ENCODE measurements around the gene ZNF90. TPM values are rescaled to one million over a fixed set of nuclear protein-coding genes. Genes with fewer than 3 reads are reported as not detected.

ZNF90 gene
- polyA plus RNA-seq, 1 experiment: 1.3 TPM

DNA sequence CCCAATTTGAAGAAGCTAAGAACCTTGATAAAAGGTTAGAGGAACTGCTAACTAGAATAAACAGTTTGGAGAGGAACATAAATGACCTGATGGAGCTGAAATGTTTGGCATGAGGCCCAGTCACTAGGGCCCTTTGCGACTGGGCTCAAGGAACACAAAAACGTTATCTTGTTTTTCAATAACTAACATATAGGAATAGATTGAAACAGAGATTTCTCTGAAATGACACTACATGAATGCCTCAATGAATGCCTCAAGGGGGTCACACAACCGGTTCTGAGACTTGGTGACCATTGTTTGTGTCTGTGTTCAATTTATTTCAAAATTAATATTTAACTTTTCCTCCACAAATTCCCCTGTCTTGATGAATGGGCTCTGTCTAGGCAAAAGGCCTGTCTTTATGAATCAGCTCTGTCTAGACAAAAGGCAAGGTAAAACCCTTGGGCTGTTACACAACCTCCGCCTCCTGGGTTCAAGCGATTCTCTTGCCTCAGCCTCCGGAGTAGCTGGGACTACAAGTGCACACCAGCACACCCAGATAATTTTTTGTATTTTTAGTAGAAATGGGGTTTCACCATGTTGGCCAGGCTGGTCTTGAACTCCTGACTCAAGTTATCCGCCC, 88.3 kb downstream of the ZNF90 start:
- H3K9me3 ChIP-seq (ENCODE audit: control insufficient read depth, insufficient read depth, low read length): peaks cover 21% of the 10 kb centered on the region
- CTCF ChIA-PET: no interaction called here
- DNase-seq (ENCODE audit: low read depth, low spot score): no peak
- H3K27me3 ChIP-seq (ENCODE audit: control insufficient read depth, insufficient read depth, low read length): no peaks in the 10 kb centered on the region
- H3K4me3 ChIP-seq (ENCODE audit: low read depth, low read length): no peak overlapping the region
- TF ChIP-seq, protein P1, sequence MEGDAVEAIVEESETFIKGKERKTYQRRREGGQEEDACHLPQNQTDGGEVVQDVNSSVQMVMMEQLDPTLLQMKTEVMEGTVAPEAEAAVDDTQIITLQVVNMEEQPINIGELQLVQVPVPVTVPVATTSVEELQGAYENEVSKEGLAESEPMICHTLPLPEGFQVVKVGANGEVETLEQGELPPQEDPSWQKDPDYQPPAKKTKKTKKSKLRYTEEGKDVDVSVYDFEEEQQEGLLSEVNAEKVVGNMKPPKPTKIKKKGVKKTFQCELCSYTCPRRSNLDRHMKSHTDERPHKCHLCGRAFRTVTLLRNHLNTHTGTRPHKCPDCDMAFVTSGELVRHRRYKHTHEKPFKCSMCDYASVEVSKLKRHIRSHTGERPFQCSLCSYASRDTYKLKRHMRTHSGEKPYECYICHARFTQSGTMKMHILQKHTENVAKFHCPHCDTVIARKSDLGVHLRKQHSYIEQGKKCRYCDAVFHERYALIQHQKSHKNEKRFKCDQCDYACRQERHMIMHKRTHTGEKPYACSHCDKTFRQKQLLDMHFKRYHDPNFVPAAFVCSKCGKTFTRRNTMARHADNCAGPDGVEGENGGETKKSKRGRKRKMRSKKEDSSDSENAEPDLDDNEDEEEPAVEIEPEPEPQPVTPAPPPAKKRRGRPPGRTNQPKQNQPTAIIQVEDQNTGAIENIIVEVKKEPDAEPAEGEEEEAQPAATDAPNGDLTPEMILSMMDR (IDR thresholded peaks at IDR 0.05; ENCODE audit: low read depth, low read length): no peak
- POLR2A ChIA-PET: interaction anchor here (0.9 to 1.2 kb wide), 3 partner anchors 72 to 390 kb away, joined by 3 to 4 read pairs (median 4); no protein-coding TSS in a partner anchor
- H3K27ac ChIP-seq (ENCODE audit: low read depth, low read length): no peak overlapping the region

DNA sequence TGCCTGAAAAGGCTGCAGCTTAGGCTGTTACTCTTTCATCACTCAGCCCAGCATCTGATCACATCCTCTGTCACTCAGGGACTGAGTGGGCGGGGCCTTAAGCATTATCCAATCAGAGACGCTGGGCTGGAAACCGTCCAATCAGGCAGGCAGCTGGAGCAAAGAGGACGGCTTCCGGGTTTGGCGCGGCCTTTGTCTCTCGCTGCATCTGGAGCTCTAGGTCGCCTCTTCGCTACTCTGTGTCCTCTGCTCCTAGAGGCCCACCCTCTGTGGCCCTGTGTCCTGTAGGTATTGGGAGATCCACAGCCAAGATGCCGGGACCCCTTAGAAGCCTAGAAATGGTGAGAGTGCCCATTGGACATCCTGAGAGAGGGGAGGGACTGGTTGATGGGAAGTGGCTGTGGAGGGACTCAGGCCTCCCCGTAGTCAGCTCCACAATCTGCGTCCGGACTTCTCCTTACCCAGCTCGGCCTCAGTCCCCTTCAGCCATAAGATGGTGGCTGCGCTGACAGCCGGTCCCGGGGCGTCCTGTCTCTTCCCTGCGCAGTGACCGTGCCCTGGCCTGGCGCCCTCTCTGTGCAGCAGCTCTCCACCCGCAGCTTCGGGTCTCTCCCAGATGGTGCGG, 89.3 kb downstream of the ZNF90 start, which contains the start of gene ZNF486:
Gene ZNF486 (plus strand): TSS at position 195 of the 625 bp plus-strand sequence. CDS start 117 bp downstream, at position 312.
- TF ChIP-seq, protein P1 (IDR thresholded peaks at IDR 0.05; ENCODE audit: low read depth, low read length): no peak
- peak within 1 kb of the TSS; percentile 90 for H3K4me3 ChIP-seq (ENCODE audit: low read depth, low read length)
- CTCF ChIA-PET: interaction anchor here (0.6 kb wide), 1 partner anchor 504 kb away, joined by 4 read pairs; no protein-coding TSS in a partner anchor
- peak within 1 kb of the TSS; percentile 84 for H3K27ac ChIP-seq (ENCODE audit: low read depth, low read length)
- POLR2A ChIA-PET: interaction anchor here (0.6 to 1.3 kb wide), 8 partner anchors 71 to 757 kb away, joined by 3 to 10 read pairs (median 4); partner anchors contain the start of genes ZNF253, ZNF90 and ZNF93
- no peaks in the 10 kb centered on the region for H3K27me3 ChIP-seq (ENCODE audit: control insufficient read depth, insufficient read depth, low read length)
- H3K9me3 ChIP-seq (ENCODE audit: control insufficient read depth, insufficient read depth, low read length): peaks cover 21% of the 10 kb centered on the region
- DNase-seq (ENCODE audit: low read depth, low spot score): peak; percentile 91

DNA sequence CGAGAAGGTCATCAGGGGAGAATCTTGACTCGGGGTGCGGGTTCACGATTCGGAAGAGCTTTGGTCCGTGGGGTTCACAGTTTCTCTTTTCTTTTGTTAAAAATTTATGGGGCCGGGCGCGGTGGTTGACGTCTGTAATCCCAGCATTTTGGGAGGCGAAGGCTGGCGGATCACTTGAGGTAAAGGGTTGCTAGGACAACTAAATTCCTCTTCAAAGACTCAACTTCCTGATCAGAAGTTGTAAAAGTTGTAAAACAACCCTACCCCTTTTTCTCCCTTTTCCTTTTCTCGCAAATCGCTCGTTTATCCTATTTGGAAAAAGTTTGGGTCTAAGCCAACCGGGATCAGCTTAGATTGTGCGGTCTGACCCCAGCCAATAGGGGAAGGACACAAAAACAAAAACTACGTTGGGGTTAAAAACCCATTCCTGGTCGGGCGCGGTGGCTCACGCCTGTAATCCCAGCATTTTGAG, 89.9 kb downstream of the ZNF90 start:
- Histone ChIP-seq H3K27me3 (ENCODE audit: control insufficient read depth, insufficient read depth, low read length) (no peaks in the 10 kb centered on the region), H3K9me3 (ENCODE audit: control insufficient read depth, insufficient read depth, low read length) (peaks cover 21% of the 10 kb centered on the region), H3K4me3 (ENCODE audit: low read depth, low read length) (peak overlapping the region; percentile 90), H3K27ac (ENCODE audit: low read depth, low read length) (peak overlapping the region; percentile 84)
- POLR2A ChIA-PET: interaction anchor here (0.6 to 1.3 kb wide), 6 partner anchors 70 to 756 kb away, joined by 3 to 6 read pairs (median 4); partner anchors contain the start of genes ZNF253, ZNF90 and ZNF93
- TF ChIP-seq, protein P1 (IDR thresholded peaks at IDR 0.05; ENCODE audit: low read depth, low read length): no peak
- CTCF ChIA-PET: no interaction called here
- DNase-seq (ENCODE audit: low read depth, low spot score): peak; percentile 3

Small RNAs within 50 kb of the gene (small RNA-seq; reads per million reads assigned to genes)
- gene AC006539.3 (ENCODE audit: insufficient read length, low read depth): not detected

Other genes with a start within 250 kb of the ZNF90 start
- 2.8 and 4.2 TPM in 2 replicates for gene ZNF253, start 212.1 kb upstream of the ZNF90 start, polyA plus RNA-seq (2011; rRNA removed)
- 4.6 and 4.9 TPM in 2 replicates for gene ZNF93, start 177.1 kb upstream of the ZNF90 start, polyA plus RNA-seq (2011; rRNA removed)
- 2.0 and 2.5 TPM in 2 replicates for gene ZNF682, start 38.5 kb upstream of the ZNF90 start, polyA plus RNA-seq (2011; rRNA removed)
- 3.8 and 5.3 TPM in 2 replicates for gene ZNF486, start 89.2 kb downstream of the ZNF90 start, polyA plus RNA-seq (2011; rRNA removed)

Measured in AG04450 (cell line).